ENCODE data around the gene TMEM201. TPM values are rescaled to one million over a fixed set of nuclear protein-coding genes. Genes with fewer than 3 reads are reported as not detected.

Gene TMEM201
- total and polyA plus RNA-seq, 9 of the 15 experiments (the other 6 are each of a cell fraction or from before 2014, with no cell fraction given): 0.42 to 51.3 (median 7.4) TPM

DNA sequence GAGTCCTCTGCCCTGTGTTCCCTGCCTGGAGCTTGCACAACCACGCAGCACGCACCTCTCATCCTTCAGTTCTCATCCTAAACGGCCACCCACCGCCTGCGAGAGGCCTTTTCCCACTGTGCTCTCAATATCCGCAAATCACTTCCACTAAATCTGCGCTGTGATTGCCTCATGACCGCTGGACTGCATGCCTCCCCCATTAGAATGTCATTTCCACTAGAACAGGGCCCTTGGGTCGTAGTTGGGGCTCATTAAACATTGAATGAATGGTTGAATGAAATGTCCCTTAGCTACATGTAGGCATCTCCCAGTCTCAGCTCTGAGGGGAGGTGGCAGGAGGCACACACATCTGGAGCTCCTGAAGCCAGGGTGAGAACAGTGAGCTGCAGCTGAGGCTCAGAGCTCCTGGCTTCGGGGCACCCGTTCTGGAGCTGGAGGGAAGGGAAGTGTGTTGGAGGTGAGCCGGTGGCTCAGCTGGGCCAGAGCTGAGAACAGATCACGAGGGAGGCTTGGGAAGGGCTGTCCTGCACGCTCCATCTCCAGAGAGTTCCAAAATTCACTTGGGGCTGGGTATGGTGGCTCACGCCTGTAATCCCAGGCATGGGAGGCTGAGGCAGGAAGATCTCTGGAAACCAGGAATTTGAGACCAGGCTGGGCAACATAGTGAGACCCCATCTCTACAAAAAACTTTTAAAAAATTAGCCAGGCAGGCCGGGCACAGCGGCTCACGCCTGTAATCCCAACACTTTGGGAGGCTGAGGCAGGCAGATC is 30.4 kb downstream of the TMEM201 start:
- Histone ChIP-seq H3K36me3 (ENCODE audit: control insufficient read depth, insufficient read depth, low read length) (no peaks in the 10 kb centered on the region), H3K9ac (ENCODE audit: insufficient read depth in 1 of 2, low read depth in 2 of 2, low read length in 2 of 2) (peak overlapping the region in 1 of 2 experiments; percentile 47; a peak in 1 of 4 replicates), H3K9me3 (replicated peaks; ENCODE audit: control insufficient read depth, insufficient read depth, low read depth, low read length) (no peaks in the 10 kb centered on the region), H3K9me1 (ENCODE audit: control insufficient read depth, insufficient read depth, low read length) (no peaks in the 10 kb centered on the region), H2AFZ (ENCODE audit: low read depth, low read length) (no peak overlapping the region), H3K4me1 (replicated peaks in 1 of 2; ENCODE audit: control insufficient read depth in 2 of 2, insufficient read depth in 2 of 2, low read length in 2 of 2) (peaks cover 4 to 12% of the 10 kb centered on the region in 2 experiments; a peak in 3 of 5 replicates), H3K79me2 (ENCODE audit: control insufficient read depth, insufficient read depth, low read length) (no peaks in the 10 kb centered on the region), H3K27me3 (ENCODE audit: control insufficient read depth in 2 of 2, insufficient read depth in 2 of 2, low read length in 2 of 2) (peaks cover 8 to 31% of the 10 kb centered on the region in 2 experiments), H3K4me3 (no peak overlapping the region), H4K20me1 (replicated peaks; ENCODE audit: control insufficient read depth, insufficient read depth, low read length) (no peaks in the 10 kb centered on the region), H3K27ac (ENCODE audit: extremely low read depth, low read depth, low read length) (no peak overlapping the region), H3K4me2 (ENCODE audit: insufficient read depth, low read length) (no peak overlapping the region)
- no TSS peak for BruUV-seq (replicated peaks)
- ATAC-seq (no peak), DNase-seq (ENCODE audit: extremely low read depth in 1 of 4, low spot score in 3 of 4) (no peak), FAIRE-seq (no peak)
- intact Hi-C loops (cut with micrococcal nuclease) (no loop called here), in situ Hi-C loops (cut with MboI) (no loop called here)
- 7% methylated on average over 18 of the region's 18 CpGs for WGBS (ENCODE audit: insufficient coverage, low coverage, missing lambda C conversion rate)
- ChIA-PET CTCF (ENCODE audit: low intra/inter-chr PET ratio) (no interaction called here), POLR2A (interaction anchor here (1.0 kb wide), 1 partner anchor 27 kb away, joined by 3 read pairs; no protein-coding TSS in a partner anchor)
- 0 out of 2 replicates have a peak, but pooled peaks have one; percentile 22 for TF ChIP-seq FOXK1 (CRISPR knock-in tag; IDR thresholded peaks at IDR 0.05; ENCODE audit: borderline replicate concordance)
- peak; percentile 96 for TF ChIP-seq ZNF121 (CRISPR knock-in tag; conservative IDR thresholded peaks at IDR 0.05)
- peak; percentile 76 to 84 for TF ChIP-seq RCOR1 (IDR thresholded peaks at IDR 0.05; ENCODE audit: borderline replicate concordance in 1 of 2, low read depth in 2 of 2, low read length in 2 of 2)
- TF ChIP-seq FOXA3 (CRISPR knock-in tag; conservative IDR thresholded peaks at IDR 0.05 in 1 of 2, IDR thresholded peaks at IDR 0.05 in 1 of 2): no peak
- TF ChIP-seq KDM1A (IDR thresholded peaks at IDR 0.05): peak; percentile 96 to 97
- no peak for TF ChIP-seq CREB1 (IDR thresholded peaks at IDR 0.05)
- TF ChIP-seq CREB1 (CRISPR knock-in tag; IDR thresholded peaks at IDR 0.05): no peak
- TF ChIP-seq, protein P1, sequence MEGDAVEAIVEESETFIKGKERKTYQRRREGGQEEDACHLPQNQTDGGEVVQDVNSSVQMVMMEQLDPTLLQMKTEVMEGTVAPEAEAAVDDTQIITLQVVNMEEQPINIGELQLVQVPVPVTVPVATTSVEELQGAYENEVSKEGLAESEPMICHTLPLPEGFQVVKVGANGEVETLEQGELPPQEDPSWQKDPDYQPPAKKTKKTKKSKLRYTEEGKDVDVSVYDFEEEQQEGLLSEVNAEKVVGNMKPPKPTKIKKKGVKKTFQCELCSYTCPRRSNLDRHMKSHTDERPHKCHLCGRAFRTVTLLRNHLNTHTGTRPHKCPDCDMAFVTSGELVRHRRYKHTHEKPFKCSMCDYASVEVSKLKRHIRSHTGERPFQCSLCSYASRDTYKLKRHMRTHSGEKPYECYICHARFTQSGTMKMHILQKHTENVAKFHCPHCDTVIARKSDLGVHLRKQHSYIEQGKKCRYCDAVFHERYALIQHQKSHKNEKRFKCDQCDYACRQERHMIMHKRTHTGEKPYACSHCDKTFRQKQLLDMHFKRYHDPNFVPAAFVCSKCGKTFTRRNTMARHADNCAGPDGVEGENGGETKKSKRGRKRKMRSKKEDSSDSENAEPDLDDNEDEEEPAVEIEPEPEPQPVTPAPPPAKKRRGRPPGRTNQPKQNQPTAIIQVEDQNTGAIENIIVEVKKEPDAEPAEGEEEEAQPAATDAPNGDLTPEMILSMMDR (IDR thresholded peaks at IDR 0.05 in 2 of 3, conservative IDR thresholded peaks at IDR 0.05 in 1 of 3; ENCODE audit: insufficient read depth in 2 of 3, low read depth in 1 of 3, low read length in 3 of 3): no peak
- TF ChIP-seq ZNF347 (CRISPR knock-in tag; IDR thresholded peaks at IDR 0.05; ENCODE audit: low read depth): no peak
- TF ChIP-seq HDAC1 (IDR thresholded peaks at IDR 0.05): peak in 1 of 2 experiments; percentile 65; a peak in 2 of 4 replicates
- TF ChIP-seq HDAC2 (IDR thresholded peaks at IDR 0.05): peak; percentile 47; the same call in 1 of the 2 replicates

Data from K562 (cell line).